NCI-H187 treated with DMSO at 0.1 percent for 48 hours (cell line): ENCODE data around the gene AFG3L2.
"Not testable (repeated sequence)": the region's sequence is repeated elsewhere in the genome, so short reads cannot be mapped to it uniquely, and the experiment has no call there.

Experiments used
- DNase-seq: peaks from one replicate; lab custom pipeline; 2025; lab: John Stamatoyannopoulos, UW

AFG3L2 gene

GRCh38 chr18:12397254-12397653, 20.2 kb upstream of the AFG3L2 start:
- no peak for DNase-seq

GRCh38 chr18:12394428-12394827, 17.4 kb upstream of the AFG3L2 start:
- no peak for DNase-seq

- no peak for DNase-seq
Observed at GRCh38 chr18:12393998-12394397, 17.0 kb upstream of the AFG3L2 start.

- DNase-seq = no peak
Observed at GRCh38 chr18:12393510-12393909, 16.5 kb upstream of the AFG3L2 start.

- DNase-seq = no peak
Observed at GRCh38 chr18:12391487-12392165, 14.6 kb upstream of the AFG3L2 start.

GRCh38 chr18:12388442-12388841, 11.4 kb upstream of the AFG3L2 start:
- no peak for DNase-seq

- no peak for DNase-seq
Observed at GRCh38 chr18:12384261-12384660, 7.2 kb upstream of the AFG3L2 start.

GRCh38 chr18:12383759-12384158, 6.7 kb upstream of the AFG3L2 start:
- not testable (repeated sequence) for DNase-seq

GRCh38 chr18:12382221-12382814, 5.3 kb upstream of the AFG3L2 start:
- DNase-seq = not testable (repeated sequence)

- DNase-seq = not testable (repeated sequence)
Observed at GRCh38 chr18:12378198-12378558, 1.2 kb upstream of the AFG3L2 start.

- no peak for DNase-seq
Observed at GRCh38 chr18:12377556-12378197, 650 bp upstream of the AFG3L2 start.

- DNase-seq = no peak
Observed at GRCh38 chr18:12376034-12376753, 833 bp downstream of the AFG3L2 start.

GRCh38 chr18:12374401-12374800, 2.6 kb downstream of the AFG3L2 start:
- no peak for DNase-seq

GRCh38 chr18:12373771-12374116, 3.3 kb downstream of the AFG3L2 start:
- DNase-seq = no peak

GRCh38 chr18:12373116-12373770, 3.8 kb downstream of the AFG3L2 start:
- DNase-seq = no peak

- no peak for DNase-seq
Observed at GRCh38 chr18:12372406-12372805, 4.6 kb downstream of the AFG3L2 start.

GRCh38 chr18:12371590-12371989, 5.4 kb downstream of the AFG3L2 start:
- DNase-seq = no peak

- no peak for DNase-seq
Observed at GRCh38 chr18:12369211-12369610, 7.8 kb downstream of the AFG3L2 start.

- DNase-seq = no peak
Observed at GRCh38 chr18:12366784-12367183, 10.2 kb downstream of the AFG3L2 start.

GRCh38 chr18:12366379-12366778, 10.6 kb downstream of the AFG3L2 start:
- DNase-seq = no peak

GRCh38 chr18:12362473-12363174, 14.4 kb downstream of the AFG3L2 start:
- no peak for DNase-seq
